ENCODE data around the gene NMB. TPM values are rescaled to one million over a fixed set of nuclear protein-coding genes. Genes with fewer than 3 reads are reported as not detected.

The NMB gene
- total RNA-seq, 1 donor from 2014 or later: 14.3 TPM

DNA sequence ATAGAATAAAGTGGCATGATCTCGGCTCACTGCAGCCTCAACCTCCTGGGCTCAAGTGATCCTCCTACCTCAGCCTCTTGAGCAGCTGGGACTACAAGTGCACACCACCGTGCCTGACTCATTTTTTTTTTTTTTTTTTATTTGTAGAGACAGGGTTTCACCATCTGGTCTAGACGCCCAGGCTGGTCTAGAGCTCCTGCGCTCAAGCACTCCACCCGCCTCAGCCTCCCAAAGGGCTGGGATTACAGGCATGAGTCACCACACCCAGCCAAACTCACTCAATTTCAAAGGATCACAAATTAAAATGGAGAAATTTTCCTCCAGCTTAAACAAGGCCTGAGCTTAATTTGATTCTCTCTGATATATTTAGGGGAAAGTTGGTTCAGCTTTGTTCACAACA, 27.3 kb upstream of the NMB start:
- peaks cover 10% of the 10 kb centered on the region for H3K4me1 Mint-ChIP-seq (ENCODE audit: unreplicated experiment)
- H3K27me3 Mint-ChIP-seq (ENCODE audit: unreplicated experiment): no peaks in the 10 kb centered on the region
- no peak overlapping the region for H3K27ac Mint-ChIP-seq (ENCODE audit: unreplicated experiment)
- H3K9me3 Mint-ChIP-seq (ENCODE audit: unreplicated experiment): no peaks in the 10 kb centered on the region
- TF ChIP-seq, protein P1, sequence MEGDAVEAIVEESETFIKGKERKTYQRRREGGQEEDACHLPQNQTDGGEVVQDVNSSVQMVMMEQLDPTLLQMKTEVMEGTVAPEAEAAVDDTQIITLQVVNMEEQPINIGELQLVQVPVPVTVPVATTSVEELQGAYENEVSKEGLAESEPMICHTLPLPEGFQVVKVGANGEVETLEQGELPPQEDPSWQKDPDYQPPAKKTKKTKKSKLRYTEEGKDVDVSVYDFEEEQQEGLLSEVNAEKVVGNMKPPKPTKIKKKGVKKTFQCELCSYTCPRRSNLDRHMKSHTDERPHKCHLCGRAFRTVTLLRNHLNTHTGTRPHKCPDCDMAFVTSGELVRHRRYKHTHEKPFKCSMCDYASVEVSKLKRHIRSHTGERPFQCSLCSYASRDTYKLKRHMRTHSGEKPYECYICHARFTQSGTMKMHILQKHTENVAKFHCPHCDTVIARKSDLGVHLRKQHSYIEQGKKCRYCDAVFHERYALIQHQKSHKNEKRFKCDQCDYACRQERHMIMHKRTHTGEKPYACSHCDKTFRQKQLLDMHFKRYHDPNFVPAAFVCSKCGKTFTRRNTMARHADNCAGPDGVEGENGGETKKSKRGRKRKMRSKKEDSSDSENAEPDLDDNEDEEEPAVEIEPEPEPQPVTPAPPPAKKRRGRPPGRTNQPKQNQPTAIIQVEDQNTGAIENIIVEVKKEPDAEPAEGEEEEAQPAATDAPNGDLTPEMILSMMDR (IDR thresholded peaks at IDR 0.05; ENCODE audit: unreplicated experiment): no peak
- peaks cover 12% of the 10 kb centered on the region for H3K36me3 Mint-ChIP-seq (ENCODE audit: low read depth, unreplicated experiment)
- H3K4me3 Mint-ChIP-seq (ENCODE audit: unreplicated experiment): no peak overlapping the region
- DNase-seq (ENCODE audit: low spot score): no peak

DNA sequence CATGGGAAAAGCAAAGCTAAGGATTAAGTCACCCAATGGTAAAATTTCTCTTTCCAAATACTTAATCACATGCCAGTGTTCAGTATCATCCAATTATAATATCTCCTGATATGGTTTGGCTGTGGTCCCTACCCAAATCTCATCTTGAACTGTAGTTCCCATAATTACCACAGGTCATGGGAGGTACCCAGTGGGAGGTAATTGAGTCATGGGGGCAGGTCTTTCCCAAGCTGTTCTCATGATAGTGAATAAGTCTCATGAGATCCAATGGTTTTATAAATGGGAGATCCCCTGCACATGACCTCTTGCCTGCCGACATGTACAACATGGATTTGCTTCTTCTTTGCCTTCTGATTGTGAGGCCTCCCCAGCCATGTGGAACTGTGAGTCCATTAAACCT, 26.1 kb upstream of the NMB start:
- Mint-ChIP-seq H3K4me3 (ENCODE audit: unreplicated experiment) (no peak overlapping the region), H3K9me3 (ENCODE audit: unreplicated experiment) (no peaks in the 10 kb centered on the region), H3K36me3 (ENCODE audit: low read depth, unreplicated experiment) (peaks cover 9% of the 10 kb centered on the region), H3K27ac (ENCODE audit: unreplicated experiment) (no peak overlapping the region), H3K4me1 (ENCODE audit: unreplicated experiment) (peaks cover 10% of the 10 kb centered on the region), H3K27me3 (ENCODE audit: unreplicated experiment) (no peaks in the 10 kb centered on the region)
- TF ChIP-seq, protein P1 (IDR thresholded peaks at IDR 0.05; ENCODE audit: unreplicated experiment): no peak
- no peak for DNase-seq (ENCODE audit: low spot score)

DNA sequence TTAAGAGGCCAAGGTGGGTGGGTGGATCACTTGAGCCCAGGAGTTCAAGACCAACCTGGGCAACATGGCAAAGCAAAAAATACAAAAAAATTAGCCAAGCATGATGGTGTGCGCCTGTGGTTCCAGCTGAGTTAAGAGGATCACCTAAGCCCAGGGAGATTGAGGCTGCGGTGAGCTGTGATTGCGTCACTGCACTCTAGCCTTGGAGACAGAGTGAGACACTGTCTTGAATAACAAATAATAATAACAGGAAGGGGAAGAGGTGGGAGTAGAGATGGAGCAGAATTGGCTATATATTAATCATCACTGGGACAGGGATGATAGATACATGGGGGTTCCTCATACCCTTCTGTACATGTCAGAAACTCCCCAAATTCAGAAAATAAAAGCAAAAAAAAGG, 23.8 kb upstream of the NMB start:
- Mint-ChIP-seq H3K27me3 (ENCODE audit: unreplicated experiment) (no peaks in the 10 kb centered on the region), H3K27ac (ENCODE audit: unreplicated experiment) (peak overlapping the region; percentile 26), H3K4me1 (ENCODE audit: unreplicated experiment) (peaks cover 10% of the 10 kb centered on the region), H3K4me3 (ENCODE audit: unreplicated experiment) (no peak overlapping the region), H3K9me3 (ENCODE audit: unreplicated experiment) (no peaks in the 10 kb centered on the region), H3K36me3 (ENCODE audit: low read depth, unreplicated experiment) (peaks cover 5% of the 10 kb centered on the region)
- no peak for DNase-seq (ENCODE audit: low spot score)
- TF ChIP-seq, protein P1 (IDR thresholded peaks at IDR 0.05; ENCODE audit: unreplicated experiment): no peak

DNA sequence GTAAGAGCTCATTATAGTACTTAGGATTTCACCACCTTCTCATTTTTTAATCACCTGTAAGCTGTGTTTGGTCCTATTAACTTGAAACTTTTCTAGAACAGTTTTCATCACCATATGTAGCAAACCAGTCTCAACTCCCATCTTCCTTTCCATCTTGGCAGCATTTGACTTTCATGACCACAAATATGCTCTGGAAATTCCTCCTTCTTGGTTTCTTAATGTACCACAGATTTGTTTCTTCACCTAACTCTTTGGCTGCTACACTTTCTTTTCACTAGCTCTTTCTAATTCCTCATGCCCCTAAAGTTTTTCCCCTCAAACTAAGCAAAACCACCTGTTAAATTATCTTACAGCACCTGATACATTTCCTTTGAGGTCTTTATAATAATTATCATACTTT, 13.2 kb upstream of the NMB start:
- no peak for DNase-seq (ENCODE audit: low spot score)
- Mint-ChIP-seq H3K27me3 (ENCODE audit: unreplicated experiment) (peaks cover 2% of the 10 kb centered on the region), H3K36me3 (ENCODE audit: low read depth, unreplicated experiment) (peaks cover 15% of the 10 kb centered on the region), H3K4me3 (ENCODE audit: unreplicated experiment) (no peak overlapping the region), H3K27ac (ENCODE audit: unreplicated experiment) (no peak overlapping the region), H3K9me3 (ENCODE audit: unreplicated experiment) (no peaks in the 10 kb centered on the region), H3K4me1 (ENCODE audit: unreplicated experiment) (peaks cover 3% of the 10 kb centered on the region)
- TF ChIP-seq, protein P1 (IDR thresholded peaks at IDR 0.05; ENCODE audit: unreplicated experiment): no peak

DNA sequence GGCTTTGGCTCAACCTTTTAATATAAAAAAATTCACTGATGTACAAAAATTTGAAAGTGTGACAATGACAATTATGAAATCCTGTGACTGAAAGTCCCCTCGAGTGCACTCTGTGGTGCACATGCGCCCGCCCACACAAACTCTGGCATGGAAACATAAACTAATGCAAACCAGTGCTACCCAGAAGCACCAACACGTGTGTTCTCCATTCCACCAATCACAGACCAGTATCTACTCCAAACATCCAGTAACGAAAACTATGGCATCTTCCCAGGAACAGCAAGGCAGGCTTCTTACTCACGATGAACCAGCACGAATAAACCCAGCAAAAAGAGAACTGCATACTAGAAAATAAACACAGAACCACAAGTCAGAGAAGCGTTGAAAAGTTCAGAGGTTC, 11.7 kb upstream of the NMB start:
- H3K4me1 Mint-ChIP-seq (ENCODE audit: unreplicated experiment): peaks cover 3% of the 10 kb centered on the region
- no peaks in the 10 kb centered on the region for H3K9me3 Mint-ChIP-seq (ENCODE audit: unreplicated experiment)
- H3K36me3 Mint-ChIP-seq (ENCODE audit: low read depth, unreplicated experiment): peaks cover 15% of the 10 kb centered on the region
- peaks cover 2% of the 10 kb centered on the region for H3K27me3 Mint-ChIP-seq (ENCODE audit: unreplicated experiment)
- TF ChIP-seq, protein P1 (IDR thresholded peaks at IDR 0.05; ENCODE audit: unreplicated experiment): no peak
- no peak overlapping the region for H3K27ac Mint-ChIP-seq (ENCODE audit: unreplicated experiment)
- H3K4me3 Mint-ChIP-seq (ENCODE audit: unreplicated experiment): no peak overlapping the region
- DNase-seq (ENCODE audit: low spot score): no peak

Data from endothelial cell (in vitro differentiated cells).